Measurements from ENCODE around the gene DDR2. TPM values are rescaled to one million over a fixed set of nuclear protein-coding genes. Genes with fewer than 3 reads are reported as not detected.

The DDR2 gene
- polyA plus RNA-seq, 1 donor from 2014 or later: 0.69 TPM

DNA sequence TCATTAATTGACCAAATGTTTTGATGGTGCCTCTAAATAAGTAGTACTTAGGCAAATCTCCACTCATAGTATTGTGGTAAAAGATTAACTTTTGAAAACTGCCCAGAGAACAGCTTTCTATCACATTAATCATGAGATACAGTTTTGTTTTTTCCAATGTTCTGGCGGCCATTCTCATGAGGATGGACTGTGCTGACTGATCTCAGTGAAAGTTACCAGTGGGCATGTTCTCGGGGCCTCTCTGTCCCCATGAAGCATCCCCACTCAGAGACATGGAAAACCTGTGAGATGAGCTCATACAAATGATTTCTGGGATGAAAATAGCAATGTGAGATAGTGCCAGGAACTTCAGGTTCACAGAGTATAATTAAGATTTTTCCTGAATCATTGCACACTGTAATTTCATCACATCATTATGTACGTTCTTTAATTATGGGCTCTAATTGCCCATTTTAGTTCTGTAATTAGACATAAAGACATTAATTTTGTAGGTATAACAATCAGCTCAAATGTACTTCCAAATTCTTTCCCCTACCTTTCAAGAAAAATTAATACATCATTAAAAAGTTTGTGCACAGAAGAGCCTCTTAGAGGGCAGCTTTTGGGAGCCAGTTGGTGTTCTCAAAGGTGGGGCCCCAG is 40.5 kb downstream of the DDR2 start:
- H3K36me3 ChIP-seq (ENCODE audit: insufficient read depth, low read length): no peaks in the 10 kb centered on the region
- H2AFZ ChIP-seq (ENCODE audit: low read depth, low read length): no peak overlapping the region
- no peak overlapping the region for H3K27ac ChIP-seq (ENCODE audit: low read length)
- H3F3A ChIP-seq (ENCODE audit: insufficient read depth, low read length, poor library complexity, severe bottlenecking): no peaks in the 10 kb centered on the region
- no peaks in the 10 kb centered on the region for H3K9me2 ChIP-seq (ENCODE audit: insufficient read depth, low read length)
- no peak overlapping the region for H3K4me3 ChIP-seq (ENCODE audit: low read length)
- no peaks in the 10 kb centered on the region for H3K9me3 ChIP-seq (ENCODE audit: low read length)
- no peak overlapping the region for H3K9ac ChIP-seq (ENCODE audit: low read length)
- no peak overlapping the region for H3K4me2 ChIP-seq (ENCODE audit: low read length)
- TF ChIP-seq MXI1 (conservative IDR thresholded peaks at IDR 0.05; ENCODE audit: poor library complexity, severe bottlenecking) (no peak), EP300 (conservative IDR thresholded peaks at IDR 0.05; ENCODE audit: poor library complexity, severe bottlenecking) (no peak), TAF1 (IDR thresholded peaks at IDR 0.05; ENCODE audit: low read depth) (no peak), SMC3 (conservative IDR thresholded peaks at IDR 0.05; ENCODE audit: poor library complexity) (no peak), RAD21 (conservative IDR thresholded peaks at IDR 0.05) (no peak), EZH2 (IDR thresholded peaks at IDR 0.05; ENCODE audit: borderline replicate concordance, insufficient read depth, low read length, poor library complexity, severe bottlenecking) (no peak), POLR2AphosphoS5 (IDR thresholded peaks at IDR 0.05) (no peak)
- TF ChIP-seq, protein P1, sequence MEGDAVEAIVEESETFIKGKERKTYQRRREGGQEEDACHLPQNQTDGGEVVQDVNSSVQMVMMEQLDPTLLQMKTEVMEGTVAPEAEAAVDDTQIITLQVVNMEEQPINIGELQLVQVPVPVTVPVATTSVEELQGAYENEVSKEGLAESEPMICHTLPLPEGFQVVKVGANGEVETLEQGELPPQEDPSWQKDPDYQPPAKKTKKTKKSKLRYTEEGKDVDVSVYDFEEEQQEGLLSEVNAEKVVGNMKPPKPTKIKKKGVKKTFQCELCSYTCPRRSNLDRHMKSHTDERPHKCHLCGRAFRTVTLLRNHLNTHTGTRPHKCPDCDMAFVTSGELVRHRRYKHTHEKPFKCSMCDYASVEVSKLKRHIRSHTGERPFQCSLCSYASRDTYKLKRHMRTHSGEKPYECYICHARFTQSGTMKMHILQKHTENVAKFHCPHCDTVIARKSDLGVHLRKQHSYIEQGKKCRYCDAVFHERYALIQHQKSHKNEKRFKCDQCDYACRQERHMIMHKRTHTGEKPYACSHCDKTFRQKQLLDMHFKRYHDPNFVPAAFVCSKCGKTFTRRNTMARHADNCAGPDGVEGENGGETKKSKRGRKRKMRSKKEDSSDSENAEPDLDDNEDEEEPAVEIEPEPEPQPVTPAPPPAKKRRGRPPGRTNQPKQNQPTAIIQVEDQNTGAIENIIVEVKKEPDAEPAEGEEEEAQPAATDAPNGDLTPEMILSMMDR (IDR thresholded peaks at IDR 0.05; ENCODE audit: poor library complexity, severe bottlenecking): no peak
- TF ChIP-seq, protein P2, sequence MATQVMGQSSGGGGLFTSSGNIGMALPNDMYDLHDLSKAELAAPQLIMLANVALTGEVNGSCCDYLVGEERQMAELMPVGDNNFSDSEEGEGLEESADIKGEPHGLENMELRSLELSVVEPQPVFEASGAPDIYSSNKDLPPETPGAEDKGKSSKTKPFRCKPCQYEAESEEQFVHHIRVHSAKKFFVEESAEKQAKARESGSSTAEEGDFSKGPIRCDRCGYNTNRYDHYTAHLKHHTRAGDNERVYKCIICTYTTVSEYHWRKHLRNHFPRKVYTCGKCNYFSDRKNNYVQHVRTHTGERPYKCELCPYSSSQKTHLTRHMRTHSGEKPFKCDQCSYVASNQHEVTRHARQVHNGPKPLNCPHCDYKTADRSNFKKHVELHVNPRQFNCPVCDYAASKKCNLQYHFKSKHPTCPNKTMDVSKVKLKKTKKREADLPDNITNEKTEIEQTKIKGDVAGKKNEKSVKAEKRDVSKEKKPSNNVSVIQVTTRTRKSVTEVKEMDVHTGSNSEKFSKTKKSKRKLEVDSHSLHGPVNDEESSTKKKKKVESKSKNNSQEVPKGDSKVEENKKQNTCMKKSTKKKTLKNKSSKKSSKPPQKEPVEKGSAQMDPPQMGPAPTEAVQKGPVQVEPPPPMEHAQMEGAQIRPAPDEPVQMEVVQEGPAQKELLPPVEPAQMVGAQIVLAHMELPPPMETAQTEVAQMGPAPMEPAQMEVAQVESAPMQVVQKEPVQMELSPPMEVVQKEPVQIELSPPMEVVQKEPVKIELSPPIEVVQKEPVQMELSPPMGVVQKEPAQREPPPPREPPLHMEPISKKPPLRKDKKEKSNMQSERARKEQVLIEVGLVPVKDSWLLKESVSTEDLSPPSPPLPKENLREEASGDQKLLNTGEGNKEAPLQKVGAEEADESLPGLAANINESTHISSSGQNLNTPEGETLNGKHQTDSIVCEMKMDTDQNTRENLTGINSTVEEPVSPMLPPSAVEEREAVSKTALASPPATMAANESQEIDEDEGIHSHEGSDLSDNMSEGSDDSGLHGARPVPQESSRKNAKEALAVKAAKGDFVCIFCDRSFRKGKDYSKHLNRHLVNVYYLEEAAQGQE (IDR thresholded peaks at IDR 0.05; ENCODE audit: borderline replicate concordance): no peak
- no peaks in the 10 kb centered on the region for H4K20me1 ChIP-seq (ENCODE audit: insufficient read depth)
- H3K27me3 ChIP-seq (ENCODE audit: insufficient read depth, low read depth, low read length): no peaks in the 10 kb centered on the region
- no peaks in the 10 kb centered on the region for H3K79me2 ChIP-seq (replicated peaks; ENCODE audit: insufficient read depth, low read length)

DNA sequence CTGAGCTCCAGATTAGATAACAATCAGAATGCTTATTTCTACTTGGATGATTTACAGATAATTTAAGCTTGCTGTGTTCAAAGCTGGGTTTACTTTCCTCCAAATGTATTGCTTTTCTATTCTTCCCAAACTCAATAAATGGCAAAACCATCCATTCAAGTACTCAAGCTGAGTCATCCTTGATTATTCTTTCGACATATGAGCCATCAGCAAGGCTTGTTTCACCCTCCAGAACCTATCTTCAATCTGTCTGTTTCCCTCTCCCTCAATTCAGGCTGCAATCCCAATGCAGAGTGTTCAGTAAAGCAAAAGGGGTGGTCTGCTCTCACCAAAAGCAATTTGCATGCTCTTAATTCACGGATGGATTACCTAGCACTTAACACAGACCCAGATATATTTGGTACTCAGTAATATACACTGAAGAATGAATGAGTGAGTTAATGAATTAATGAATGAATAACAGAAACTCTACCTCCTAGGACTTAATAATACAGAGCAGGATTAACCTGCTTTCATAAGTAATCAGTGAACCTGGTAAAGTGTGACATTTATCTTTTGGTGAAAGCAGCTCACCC is 41.9 kb downstream of the DDR2 start:
- Histone ChIP-seq H3K27me3 (ENCODE audit: insufficient read depth, low read depth, low read length) (no peaks in the 10 kb centered on the region), H4K20me1 (ENCODE audit: insufficient read depth) (no peaks in the 10 kb centered on the region), H3K36me3 (ENCODE audit: insufficient read depth, low read length) (no peaks in the 10 kb centered on the region), H2AFZ (ENCODE audit: low read depth, low read length) (no peak overlapping the region), H3F3A (ENCODE audit: insufficient read depth, low read length, poor library complexity, severe bottlenecking) (no peaks in the 10 kb centered on the region), H3K4me2 (ENCODE audit: low read length) (no peak overlapping the region), H3K79me2 (replicated peaks; ENCODE audit: insufficient read depth, low read length) (no peaks in the 10 kb centered on the region), H3K9me2 (ENCODE audit: insufficient read depth, low read length) (no peaks in the 10 kb centered on the region), H3K4me3 (ENCODE audit: low read length) (no peak overlapping the region), H3K27ac (ENCODE audit: low read length) (no peak overlapping the region), H3K9ac (ENCODE audit: low read length) (no peak overlapping the region), H3K9me3 (ENCODE audit: low read length) (no peaks in the 10 kb centered on the region)
- TF ChIP-seq TAF1 (IDR thresholded peaks at IDR 0.05; ENCODE audit: low read depth): no peak
- TF ChIP-seq, protein P2 (IDR thresholded peaks at IDR 0.05; ENCODE audit: borderline replicate concordance): no peak
- no peak for TF ChIP-seq RAD21 (conservative IDR thresholded peaks at IDR 0.05)
- TF ChIP-seq EP300 (conservative IDR thresholded peaks at IDR 0.05; ENCODE audit: poor library complexity, severe bottlenecking): no peak
- TF ChIP-seq EZH2 (IDR thresholded peaks at IDR 0.05; ENCODE audit: borderline replicate concordance, insufficient read depth, low read length, poor library complexity, severe bottlenecking): no peak
